Superior temporal gyrus (tissue), 1 donor: ENCODE results near the gene ERF.

ENCODE experiments used
- DNase-seq: peaks from one replicate; pipeline ENCODE4 v3.0.0-alpha.2; 2016; ENCODE audit errors: extremely low spot score

ERF gene

GRCh38 chr19:42216653-42217519 is 38.0 kb downstream of the ERF start:
- peak; percentile 14 for DNase-seq

GRCh38 chr19:42214810-42215485 is 40.0 kb downstream of the ERF start:
- DNase-seq: no peak

GRCh38 chr19:42212886-42213285 is 42.0 kb downstream of the ERF start:
- DNase-seq: no peak

GRCh38 chr19:42208612-42209011 is 46.3 kb downstream of the ERF start:
- DNase-seq: no peak

- no peak for DNase-seq
Measured at GRCh38 chr19:42207767-42208271, 47.1 kb downstream of the ERF start.

GRCh38 chr19:42206871-42207755 is 47.8 kb downstream of the ERF start:
- no peak for DNase-seq

- no peak for DNase-seq
Measured at GRCh38 chr19:42204664-42205063, 50.3 kb downstream of the ERF start.

- DNase-seq: no peak
Measured at GRCh38 chr19:42203700-42204099, 51.2 kb downstream of the ERF start.

- DNase-seq: no peak
Measured at GRCh38 chr19:42202290-42202880, 52.5 kb downstream of the ERF start.

- no peak for DNase-seq
Measured at GRCh38 chr19:42201489-42202289, 53.2 kb downstream of the ERF start.

- no peak for DNase-seq
Measured at GRCh38 chr19:42200116-42200715, 54.7 kb downstream of the ERF start.

GRCh38 chr19:42199440-42200115 is 55.4 kb downstream of the ERF start:
- DNase-seq: no peak

- no peak for DNase-seq
Measured at GRCh38 chr19:42198676-42199439, 56.1 kb downstream of the ERF start.
